MM.1S (cell line): ENCODE measurements around the gene ZGPAT.

Experiments used
- EZH2 ChIP-seq: fragments of 300-600 bp; sonication (generic); optimal IDR thresholded peaks from 2 replicates; pipeline ENCODE3; 2017; ENCODE audit warnings: low read depth, mild to moderate bottlenecking, antibody characterized with exemption, low read length, mixed read lengths
- EZH2phosphoT487 ChIP-seq: fragments of 300-600 bp; sonication (generic); IDR thresholded peaks from 2 replicates; pipeline ENCODE4 v1.6.1; 2018; ENCODE audit warnings: antibody characterized with exemption, low read length

- TF ChIP-seq EZH2phosphoT487 (no peak), EZH2 (no peak)
Observed at GRCh38 chr20:63736893-63737694, 29.3 kb downstream of the ZGPAT start.
